Stimulated activated CD4-positive, alpha-beta T cell treated with anti-CD3 and anti-CD28 coated beads, TNF-alpha, amount 100 ng/mL, for 1 hour (primary cell): ENCODE data around the gene CDNF.
A peak's percentile ranks its signal among the peaks of the same experiment; 100 is the strongest.
"Not testable (repeated sequence)": the region's sequence is repeated elsewhere in the genome, so short reads cannot be mapped to it uniquely, and the experiment has no call there.

ENCODE experiments used
- DNase-seq, 3 donors: peaks; one replicate each; pipeline ENCODE4 v3.0.0-alpha.2; 2020; ENCODE audit warnings: low read depth in 3 of 3, low spot score in 1 of 3

Gene CDNF

DNA sequence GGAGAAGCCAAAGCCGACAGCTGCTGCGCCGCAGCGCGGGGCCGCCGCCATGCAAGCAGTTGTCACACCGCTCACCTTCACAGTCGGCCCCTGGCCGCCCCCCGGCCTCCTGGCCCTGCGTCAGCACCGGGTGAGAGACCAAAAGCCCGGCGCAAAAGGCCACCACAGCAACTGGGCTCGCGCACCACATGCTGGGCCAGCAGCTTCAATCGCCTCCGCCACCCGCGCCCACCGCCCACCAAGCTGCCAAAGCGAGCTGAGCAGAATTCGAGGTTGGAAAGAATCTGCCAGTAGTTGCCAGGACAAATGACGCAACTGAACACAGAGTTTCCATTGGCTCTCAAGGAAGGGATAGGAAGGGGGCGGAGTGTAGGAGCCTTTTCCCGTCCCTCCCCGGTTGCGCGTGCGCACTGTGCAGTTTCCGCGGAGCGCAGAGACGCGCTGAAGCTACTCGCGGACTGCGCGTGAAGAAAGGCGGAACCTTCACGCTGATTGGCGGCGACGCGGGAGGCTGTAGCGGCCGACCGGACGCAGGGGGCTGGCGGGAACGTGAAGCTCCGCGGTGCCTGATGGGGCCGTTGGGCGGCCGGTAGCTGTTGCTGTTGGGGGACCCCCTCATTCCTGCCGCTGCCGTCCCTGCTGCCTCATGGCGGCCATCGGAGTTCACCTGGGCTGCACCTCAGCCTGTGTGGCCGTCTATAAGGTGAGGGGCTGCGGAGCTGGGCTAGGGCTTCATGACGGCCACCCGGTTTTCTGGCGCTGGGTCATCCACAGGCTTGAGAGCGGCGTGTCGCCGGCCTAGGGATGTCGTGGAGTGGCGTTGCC is at the start of gene CDNF, which contains the start of the genes HSPA14 and MSANTD7:
Gene CDNF (minus strand): TSS at position 281 of the 825 bp plus-strand sequence. CDS start 91 bp downstream, at position 190.
Gene HSPA14 (plus strand): TSS at position 550 of the 825 bp plus-strand sequence. CDS start 97 bp downstream, at position 647.
Gene MSANTD7 (plus strand): TSS at position 550 of the 825 bp plus-strand sequence. CDS start 3,979 bp downstream, outside the sequence.
- DNase-seq: peak; percentile 97 to 98 (median 98)

DNA sequence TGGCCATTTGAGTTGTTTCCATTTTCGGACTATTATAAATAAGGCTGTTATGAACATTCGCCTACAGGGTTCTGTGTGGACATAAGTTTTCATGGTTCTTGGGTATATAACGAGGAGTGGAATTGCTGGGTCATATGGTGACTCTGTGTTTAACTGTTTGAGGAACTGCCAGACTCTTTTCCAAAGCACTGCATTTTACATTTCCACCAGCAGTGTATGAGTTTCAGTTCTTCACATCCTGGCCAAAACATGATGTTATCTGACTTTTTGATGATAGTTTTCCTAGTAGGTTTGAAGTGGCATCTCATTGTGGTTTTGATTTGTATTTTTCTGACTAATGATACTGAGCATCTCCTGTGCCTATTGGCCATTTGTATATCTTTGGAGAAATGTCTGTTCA is 46.2 kb upstream of the CDNF start:
- no peak for DNase-seq

DNA sequence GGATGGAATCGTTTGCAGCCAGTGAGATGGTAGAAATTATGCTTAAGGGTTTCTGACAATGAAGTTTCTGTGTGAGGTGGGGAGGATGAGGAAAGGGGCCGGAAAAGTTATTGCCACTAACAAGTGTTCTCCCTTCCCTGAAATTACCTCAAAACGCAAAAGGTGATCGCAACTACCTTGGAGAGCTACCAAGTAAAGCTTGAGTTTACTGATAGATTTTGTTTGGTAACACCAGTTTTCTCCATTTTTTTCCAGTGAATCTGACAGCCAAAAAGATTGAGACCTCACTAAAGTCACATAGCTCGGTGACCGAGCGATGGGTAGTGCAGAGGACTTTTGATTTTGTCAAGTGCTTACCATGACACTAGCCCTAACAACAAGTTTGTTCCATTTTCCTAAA is 42.4 kb upstream of the CDNF start:
- DNase-seq: no peak

DNA sequence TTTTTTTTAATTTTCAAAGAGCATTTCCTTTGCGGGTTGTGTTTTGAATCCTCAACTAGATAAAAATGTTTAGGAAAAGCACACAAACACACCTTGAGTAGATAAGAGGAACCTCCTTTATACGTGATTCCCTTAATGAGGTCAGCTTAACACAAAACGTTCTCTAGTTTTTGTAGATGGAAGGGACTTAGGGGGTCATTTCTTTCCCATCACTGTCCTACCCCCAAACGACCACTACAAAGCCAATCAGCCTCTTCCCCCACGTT is 42.0 kb upstream of the CDNF start:
- DNase-seq: no peak

- DNase-seq: peak in 1 of 3 donors; percentile 25
These were observed 41.5 kb upstream of the CDNF start for GRCh38 chr10:14879124-14879927.

DNA sequence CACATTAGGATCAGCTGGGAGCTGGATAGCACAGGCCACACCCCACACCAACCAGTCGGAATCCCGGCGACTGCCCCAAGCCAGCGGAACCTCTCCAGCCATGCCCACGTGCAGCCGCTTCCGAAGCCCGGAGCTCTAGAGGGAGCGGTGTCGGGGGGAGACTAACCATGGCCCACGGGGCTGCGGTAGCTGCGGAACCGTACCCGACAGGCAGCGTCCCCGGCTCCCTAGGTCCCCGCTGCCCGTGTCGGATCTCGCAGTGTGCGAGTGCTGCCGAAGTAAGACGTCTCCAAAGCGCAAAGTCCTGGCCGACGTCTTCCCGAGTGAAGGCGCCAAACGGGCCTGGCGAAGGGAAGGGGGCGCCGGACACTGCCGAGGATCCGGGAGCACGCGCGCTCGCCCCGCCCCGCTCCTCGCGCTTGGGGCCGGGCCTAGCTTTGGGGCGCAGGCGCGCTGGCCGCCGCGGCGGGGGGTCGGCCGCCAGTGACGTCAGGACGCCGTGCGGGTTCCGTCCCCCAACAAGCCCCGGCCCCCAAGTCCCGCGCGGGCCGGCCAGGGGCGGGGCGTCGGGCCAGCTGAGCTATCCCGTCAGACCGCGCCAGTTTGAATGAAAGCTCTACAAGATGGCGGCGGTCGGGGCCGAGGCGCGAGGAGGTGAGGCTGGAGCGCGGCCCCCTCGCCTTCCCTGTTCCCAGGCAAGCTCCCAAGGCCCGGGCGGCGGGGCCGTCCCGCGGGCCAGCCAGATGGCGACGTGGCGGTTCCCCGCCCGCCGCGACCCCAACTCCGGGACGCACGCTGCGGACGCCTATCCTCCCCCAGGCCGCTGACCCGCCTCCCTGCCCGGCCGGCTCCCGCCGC is 40.7 kb upstream of the CDNF start, which contains the start of gene SUV39H2:
Gene SUV39H2 (plus strand): TSS at position 601 of the 858 bp plus-strand sequence. CDS start 23 bp downstream, at position 624.
- peak; percentile 71 to 91 (median 86) for DNase-seq

GRCh38 chr10:14876764-14877163 is 38.9 kb upstream of the CDNF start:
- no peak for DNase-seq

GRCh38 chr10:14875941-14876340 is 38.1 kb upstream of the CDNF start:
- no peak for DNase-seq

DNA sequence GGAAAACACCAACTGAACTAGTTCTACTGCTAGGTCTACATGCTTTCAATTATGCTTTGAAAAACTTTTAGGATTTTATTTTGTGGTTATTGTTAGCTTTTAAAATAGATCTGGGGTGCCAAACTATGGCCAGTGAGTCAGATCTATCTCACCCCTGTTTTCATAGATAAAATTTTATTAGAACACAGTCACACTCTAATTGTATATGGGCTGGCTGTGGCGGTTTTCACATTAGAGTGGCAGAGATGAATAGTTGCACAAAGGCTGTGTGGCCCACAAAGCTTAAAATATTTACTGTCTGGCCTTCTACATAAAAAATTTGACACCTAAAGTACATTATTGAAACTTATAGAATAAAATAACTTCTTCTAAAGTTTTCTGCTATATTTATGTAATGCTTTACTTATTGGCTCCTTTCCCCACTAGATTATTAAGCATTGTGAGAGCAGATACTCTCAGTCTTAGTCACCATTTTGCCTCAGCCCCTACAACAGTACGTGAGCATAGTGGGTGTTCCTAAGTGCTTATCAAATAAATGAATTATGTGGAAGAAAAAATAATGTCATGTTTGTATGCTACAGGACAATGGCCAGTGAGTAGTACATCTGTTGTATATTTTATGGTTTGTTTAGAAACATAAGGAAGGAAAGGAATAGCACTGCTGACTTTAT is 35.4 kb upstream of the CDNF start:
- no peak for DNase-seq

DNA sequence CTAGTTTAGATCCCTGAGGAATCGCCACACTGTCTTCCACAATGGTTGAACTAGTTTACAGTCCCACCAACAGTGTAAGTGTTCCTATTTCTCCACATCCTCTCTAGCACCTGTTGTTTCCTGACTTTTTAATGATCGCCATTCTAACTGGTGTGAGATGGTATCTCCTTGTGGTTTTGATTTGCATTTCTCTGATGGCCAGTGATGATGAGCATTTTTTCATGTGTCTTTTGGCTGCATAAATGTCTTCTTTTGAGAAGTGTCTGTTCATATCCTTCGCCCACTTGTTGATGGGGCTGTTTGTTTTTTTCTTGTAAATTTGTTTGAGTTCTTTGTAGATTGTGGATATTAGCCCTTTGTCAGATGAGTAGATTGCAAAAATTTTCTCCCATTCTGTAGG is 27.0 kb upstream of the CDNF start:
- DNase-seq: not testable (repeated sequence)

GRCh38 chr10:14864466-14864865 is 26.6 kb upstream of the CDNF start:
- DNase-seq: not testable (repeated sequence)

DNA sequence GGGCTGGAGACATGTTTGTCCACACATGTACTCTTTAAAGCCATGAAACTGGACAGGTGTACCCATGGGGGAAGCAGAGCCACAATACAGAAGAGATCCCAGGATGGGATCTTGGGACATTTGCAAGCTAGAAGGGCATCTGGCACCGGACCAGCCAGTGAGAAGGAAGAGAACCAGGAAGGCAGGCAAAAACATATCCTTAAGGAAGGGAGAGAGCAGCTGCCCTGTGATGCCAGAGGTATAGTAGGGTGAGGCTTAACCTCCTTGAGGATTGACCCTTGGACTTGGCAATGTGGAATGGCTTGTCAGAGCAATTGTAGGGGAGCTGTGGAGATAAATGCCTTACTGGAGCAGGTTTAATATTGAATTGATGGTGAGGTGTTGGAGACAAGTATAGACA is 23.0 kb upstream of the CDNF start:
- DNase-seq: no peak

DNA sequence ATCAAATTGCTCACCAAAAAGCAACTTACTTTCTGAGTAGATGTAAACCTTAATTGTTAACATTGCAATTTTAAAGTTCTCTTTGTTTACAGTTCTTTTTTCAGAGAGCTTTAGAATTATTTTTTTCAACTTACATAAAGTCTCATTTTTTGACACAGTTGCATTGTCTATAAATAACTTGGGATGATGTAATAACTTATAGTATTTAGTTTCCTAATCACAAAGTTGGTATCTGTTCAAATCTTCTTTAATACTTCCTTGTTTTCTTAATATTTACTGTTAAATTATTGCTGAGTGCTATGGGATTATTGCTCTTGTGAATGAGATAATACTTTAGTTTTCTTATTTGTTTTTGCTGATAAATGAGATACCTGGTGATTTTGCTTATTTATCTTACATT is 21.9 kb upstream of the CDNF start:
- DNase-seq: no peak

DNA sequence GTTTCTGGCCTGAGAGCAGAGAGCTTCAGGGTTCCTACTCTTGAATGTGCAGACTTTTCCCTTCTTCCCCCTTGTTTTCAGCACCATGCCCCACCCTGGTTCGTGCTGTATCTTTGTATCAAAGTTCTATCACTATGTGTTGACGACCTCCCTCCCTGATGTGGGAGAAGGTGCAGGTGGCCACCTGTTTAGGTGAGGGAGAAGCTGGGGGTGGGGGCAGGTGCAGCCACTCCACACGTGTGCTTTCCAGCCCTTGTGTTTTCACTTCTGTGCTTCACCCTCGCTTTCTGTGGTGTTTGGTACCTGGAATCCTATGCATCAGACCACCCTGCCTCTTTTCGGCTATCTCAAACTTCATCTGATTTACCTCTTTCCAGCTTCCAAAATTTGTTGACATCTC is 21.2 kb upstream of the CDNF start:
- no peak for DNase-seq

GRCh38 chr10:14858338-14858960 is 20.6 kb upstream of the CDNF start:
- no peak for DNase-seq

DNA sequence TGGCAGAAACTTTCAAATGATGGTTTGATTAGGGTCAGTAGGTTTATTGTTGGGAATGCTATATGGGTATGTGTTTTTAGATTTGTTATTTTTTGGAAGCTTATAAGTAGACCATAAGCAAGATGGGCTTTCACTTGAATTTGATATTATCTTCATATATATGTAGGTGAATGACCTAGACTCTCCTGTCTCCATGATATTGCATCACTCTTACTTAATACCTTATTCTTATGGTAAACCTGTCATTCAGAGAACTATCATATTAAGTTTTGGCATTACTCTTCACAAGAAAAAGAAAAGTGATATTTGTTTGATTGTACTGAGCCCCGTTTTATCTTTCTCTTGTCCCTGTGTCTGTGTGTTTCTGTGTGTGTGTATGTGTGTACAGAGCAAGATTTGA is 17.6 kb upstream of the CDNF start:
- no peak for DNase-seq

- DNase-seq: no peak
These were observed 14.4 kb upstream of the CDNF start for GRCh38 chr10:14852236-14852635.

- DNase-seq: no peak
These were observed 7.1 kb upstream of the CDNF start for GRCh38 chr10:14844948-14845347.

DNA sequence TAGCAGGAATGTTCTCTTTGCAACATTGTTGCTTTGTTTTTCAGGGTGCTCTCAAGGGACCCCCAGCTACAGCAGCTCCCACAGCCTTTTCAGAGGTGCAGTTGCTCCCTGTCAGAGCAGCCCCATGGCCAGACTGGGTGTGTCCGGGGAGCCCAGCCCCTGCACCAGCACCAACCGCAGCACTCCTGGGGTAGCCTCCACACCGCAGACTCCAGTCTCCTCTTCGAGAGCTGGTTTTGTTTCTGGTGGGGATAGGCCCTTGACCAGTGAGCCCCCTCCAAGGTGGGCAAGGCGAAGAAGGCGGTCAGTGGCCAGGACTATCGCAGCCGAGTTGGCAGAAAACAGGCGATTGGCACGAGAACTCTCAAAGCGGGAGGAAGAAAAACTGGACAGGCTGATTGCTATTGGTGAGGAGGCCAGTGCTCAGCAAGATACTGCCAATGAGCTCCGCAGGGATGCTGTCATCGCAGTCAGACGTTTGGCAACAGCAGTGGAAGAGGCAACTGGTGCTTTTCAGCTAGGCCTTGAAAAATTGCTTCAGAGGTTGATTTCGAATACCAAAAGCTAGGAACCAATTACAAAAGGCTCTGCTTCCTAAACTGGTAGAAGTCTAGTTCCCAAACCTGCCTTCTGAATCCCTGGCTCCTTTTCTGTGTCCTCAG is 5.6 kb upstream of the CDNF start:
- no peak for DNase-seq

- DNase-seq: no peak
These were observed 2.3 kb upstream of the CDNF start for GRCh38 chr10:14840178-14840577.
